ENCODE data around the gene BCKDHA. TPM values are rescaled to one million over a fixed set of nuclear protein-coding genes. Genes with fewer than 3 reads are reported as not detected.

BCKDHA gene
- total and polyA plus RNA-seq, 8 donors: 9.3 to 34.2 (median 22.1) TPM

DNA sequence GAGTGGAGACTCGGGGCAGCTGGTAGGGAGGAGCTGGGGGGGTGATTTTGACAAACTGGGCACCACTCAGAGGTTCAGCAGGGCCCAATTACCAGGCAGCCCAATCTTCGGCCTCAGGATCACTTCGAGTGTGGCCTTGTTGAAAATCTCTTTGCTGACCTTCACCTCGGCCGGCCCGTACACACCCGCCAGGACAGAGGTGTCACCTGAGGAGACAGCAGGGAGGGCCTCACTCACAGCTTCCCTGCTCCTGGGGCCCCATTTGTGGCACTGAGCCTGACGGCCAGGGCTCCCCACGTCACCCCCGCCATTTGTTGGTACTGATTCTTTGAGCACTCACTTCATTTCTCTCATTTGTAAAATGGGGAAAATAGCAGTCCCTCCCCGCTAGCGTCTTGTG lies 4.8 kb upstream of the BCKDHA start:
- Histone ChIP-seq H3K27ac (no peak overlapping the region), H3K9me3 (no peaks in the 10 kb centered on the region), H3K4me1 (peaks cover 0 to 9% (median 7%) of the 10 kb centered on the region in 3 donors), H3K4me3 (no peak overlapping the region), H3K36me3 (peaks cover 0 to 36% (median 8%) of the 10 kb centered on the region in 3 donors), H3K27me3 (no peaks in the 10 kb centered on the region)
- intact Hi-C loops (cut with DNase I): no loop called here
- FAIRE-seq (no peak), DNase-seq (no peak), ATAC-seq (no peak)
- TF ChIP-seq, protein P1, sequence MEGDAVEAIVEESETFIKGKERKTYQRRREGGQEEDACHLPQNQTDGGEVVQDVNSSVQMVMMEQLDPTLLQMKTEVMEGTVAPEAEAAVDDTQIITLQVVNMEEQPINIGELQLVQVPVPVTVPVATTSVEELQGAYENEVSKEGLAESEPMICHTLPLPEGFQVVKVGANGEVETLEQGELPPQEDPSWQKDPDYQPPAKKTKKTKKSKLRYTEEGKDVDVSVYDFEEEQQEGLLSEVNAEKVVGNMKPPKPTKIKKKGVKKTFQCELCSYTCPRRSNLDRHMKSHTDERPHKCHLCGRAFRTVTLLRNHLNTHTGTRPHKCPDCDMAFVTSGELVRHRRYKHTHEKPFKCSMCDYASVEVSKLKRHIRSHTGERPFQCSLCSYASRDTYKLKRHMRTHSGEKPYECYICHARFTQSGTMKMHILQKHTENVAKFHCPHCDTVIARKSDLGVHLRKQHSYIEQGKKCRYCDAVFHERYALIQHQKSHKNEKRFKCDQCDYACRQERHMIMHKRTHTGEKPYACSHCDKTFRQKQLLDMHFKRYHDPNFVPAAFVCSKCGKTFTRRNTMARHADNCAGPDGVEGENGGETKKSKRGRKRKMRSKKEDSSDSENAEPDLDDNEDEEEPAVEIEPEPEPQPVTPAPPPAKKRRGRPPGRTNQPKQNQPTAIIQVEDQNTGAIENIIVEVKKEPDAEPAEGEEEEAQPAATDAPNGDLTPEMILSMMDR (IDR thresholded peaks at IDR 0.05): no peak
- WGBS, 2 donors: 59 to 66% methylated on average over 11 to 12 of the region's 12 CpGs

DNA sequence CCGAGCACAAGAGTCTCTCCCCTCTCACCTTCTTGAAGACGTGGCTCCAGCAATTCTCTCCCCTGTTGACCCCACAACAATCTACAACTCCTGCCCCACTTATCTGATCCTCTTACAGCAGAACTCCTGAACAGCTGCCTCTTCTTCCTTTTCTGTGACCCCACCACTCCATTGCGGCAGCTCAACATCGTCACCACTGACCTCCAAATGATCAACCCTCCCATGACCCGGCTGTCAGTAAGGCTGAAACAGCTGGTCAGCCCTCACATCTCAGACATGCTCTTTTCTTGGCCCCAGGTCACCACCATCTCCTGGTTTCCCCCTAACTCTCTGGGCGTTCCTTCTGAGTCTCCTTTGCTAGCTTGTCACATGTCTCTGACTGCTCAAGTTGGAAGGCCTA lies 2.3 kb upstream of the BCKDHA start:
- no peak for DNase-seq
- Histone ChIP-seq H3K4me1 (peaks cover 0 to 16% (median 9%) of the 10 kb centered on the region in 3 donors), H3K27ac (no peak overlapping the region), H3K36me3 (peaks cover 0 to 18% (median 6%) of the 10 kb centered on the region in 3 donors), H3K4me3 (peak overlapping the region in 1 of 4 donors; percentile 87), H3K27me3 (no peaks in the 10 kb centered on the region), H3K9me3 (no peaks in the 10 kb centered on the region)
- TF ChIP-seq, protein P1 (IDR thresholded peaks at IDR 0.05): no peak
- no peak for FAIRE-seq
- ATAC-seq: no peak
- 69 to 80% methylated on average over 6 of the region's 6 CpGs for WGBS, 2 donors
- intact Hi-C loops (cut with DNase I): no loop called here

DNA sequence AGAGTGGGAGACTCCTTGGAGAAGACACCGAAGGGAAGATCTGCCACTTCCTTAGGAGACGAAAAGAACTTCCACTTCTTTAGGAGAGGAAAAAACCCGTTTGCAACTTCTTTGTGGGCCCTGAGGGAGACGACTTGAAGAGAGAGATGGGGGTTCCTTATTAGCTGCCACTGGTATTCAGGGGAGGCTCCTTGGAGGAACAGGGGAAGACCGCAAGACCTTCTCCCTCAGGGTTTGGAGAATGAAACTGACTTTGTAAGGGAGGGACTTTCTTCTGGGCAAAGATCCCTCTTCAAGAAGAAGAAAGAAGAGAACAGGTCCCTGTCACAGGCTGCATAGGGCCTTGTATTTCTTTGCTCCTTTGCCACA lies 416 bp downstream of the BCKDHA start:
- TF ChIP-seq, protein P1 (IDR thresholded peaks at IDR 0.05): no peak
- no peaks in the 10 kb centered on the region for H3K27me3 ChIP-seq
- peak in 1 of 4 donors; percentile 1 for ATAC-seq
- H3K4me3 ChIP-seq: peak overlapping the region; percentile 51 to 95 (median 76)
- intact Hi-C loops (cut with DNase I): no loop called here
- peak overlapping the region; percentile 93 to 99 (median 96) for H3K27ac ChIP-seq
- no peak for FAIRE-seq
- 0% methylated on average over 5 of the region's 5 CpGs for WGBS, 2 donors
- DNase-seq: no peak
- no peaks in the 10 kb centered on the region for H3K36me3 ChIP-seq
- H3K4me1 ChIP-seq: peaks cover 0 to 16% (median 9%) of the 10 kb centered on the region in 3 donors
- no peaks in the 10 kb centered on the region for H3K9me3 ChIP-seq

DNA sequence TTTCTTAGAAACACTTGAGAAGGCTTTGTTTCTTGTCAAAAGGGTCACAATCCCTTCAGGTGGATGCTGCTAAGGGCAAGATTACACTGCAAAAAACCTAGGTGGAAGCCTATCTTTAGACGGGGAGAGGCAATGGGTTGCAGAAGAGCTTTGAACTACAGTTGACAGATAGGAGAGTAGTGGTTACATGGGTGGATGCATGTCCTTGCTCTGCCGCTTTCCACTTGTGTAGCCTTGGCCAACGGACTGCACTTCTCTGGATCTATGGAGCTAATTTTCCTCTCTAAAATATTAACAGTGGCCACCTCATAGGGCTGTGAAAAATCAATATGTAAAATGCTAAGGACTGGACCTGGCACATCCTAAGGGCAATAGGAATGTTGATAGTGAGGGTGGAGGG lies 980 bp downstream of the BCKDHA start:
- Histone ChIP-seq H3K4me1 (peaks cover 0 to 19% (median 9%) of the 10 kb centered on the region in 3 donors), H3K27ac (no peak overlapping the region), H3K9me3 (no peaks in the 10 kb centered on the region), H3K27me3 (no peaks in the 10 kb centered on the region), H3K4me3 (peak overlapping the region; percentile 51 to 95 (median 76)), H3K36me3 (no peaks in the 10 kb centered on the region)
- FAIRE-seq (no peak), ATAC-seq (no peak), DNase-seq (no peak)
- 14% methylated on average over 3 of the region's 3 CpGs for WGBS, 2 donors
- TF ChIP-seq, protein P1 (IDR thresholded peaks at IDR 0.05): no peak
- intact Hi-C loops (cut with DNase I): no loop called here

DNA sequence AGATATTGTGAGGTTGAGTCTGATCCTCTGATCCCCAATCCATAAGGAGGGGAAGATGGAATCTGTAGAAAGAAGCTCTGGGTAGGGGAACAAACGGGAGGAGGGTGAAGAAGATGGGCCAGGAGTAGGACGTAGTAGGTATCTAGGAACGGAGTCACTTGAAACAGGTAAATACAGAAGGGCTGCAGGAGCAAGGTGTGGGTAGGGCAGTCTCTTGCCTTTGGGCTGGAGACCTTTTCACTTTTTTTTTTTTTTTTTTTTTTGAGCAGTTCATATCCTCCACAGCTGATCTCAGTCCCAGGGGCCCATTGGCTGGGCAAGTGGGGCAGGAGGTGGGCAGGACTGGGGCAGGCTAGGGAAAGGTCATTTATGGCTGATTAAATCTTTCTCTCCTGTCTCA lies 1.5 kb downstream of the BCKDHA start:
- 42 to 53% methylated on average over 3 of the region's 3 CpGs for WGBS, 2 donors
- peaks cover 0 to 19% (median 9%) of the 10 kb centered on the region in 3 donors for H3K4me1 ChIP-seq
- TF ChIP-seq, protein P1 (IDR thresholded peaks at IDR 0.05): no peak
- H3K4me3 ChIP-seq: peak overlapping the region in 2 of 4 donors; percentile 87 to 95
- H3K9me3 ChIP-seq: no peaks in the 10 kb centered on the region
- no peaks in the 10 kb centered on the region for H3K36me3 ChIP-seq
- FAIRE-seq: no peak
- H3K27ac ChIP-seq: no peak overlapping the region
- no peaks in the 10 kb centered on the region for H3K27me3 ChIP-seq
- intact Hi-C loops (cut with DNase I): no loop called here
- DNase-seq: no peak
- ATAC-seq: no peak
